Measurements from ENCODE around the gene TRIM24. TPM values are rescaled to one million over a fixed set of nuclear protein-coding genes. Genes with fewer than 3 reads are reported as not detected.
"Not testable (repeated sequence)": the region's sequence is repeated elsewhere in the genome, so short reads cannot be mapped to it uniquely, and the experiment has no call there.

Gene TRIM24
- total RNA-seq, 1 experiment from 2014 or later, result 9.8 TPM

- in situ Hi-C loops (cut with HindIII; ENCODE audit: low sequenced_read_pairs), result no loop called here
- DNase-seq (ENCODE audit: low spot score), result no peak
These were observed 59.2 kb downstream of the TRIM24 start for GRCh38 chr7:138519061-138519798.

GRCh38 chr7:138520742-138521141 is 60.7 kb downstream of the TRIM24 start:
- in situ Hi-C loops (cut with HindIII; ENCODE audit: low sequenced_read_pairs), result no loop called here

DNA sequence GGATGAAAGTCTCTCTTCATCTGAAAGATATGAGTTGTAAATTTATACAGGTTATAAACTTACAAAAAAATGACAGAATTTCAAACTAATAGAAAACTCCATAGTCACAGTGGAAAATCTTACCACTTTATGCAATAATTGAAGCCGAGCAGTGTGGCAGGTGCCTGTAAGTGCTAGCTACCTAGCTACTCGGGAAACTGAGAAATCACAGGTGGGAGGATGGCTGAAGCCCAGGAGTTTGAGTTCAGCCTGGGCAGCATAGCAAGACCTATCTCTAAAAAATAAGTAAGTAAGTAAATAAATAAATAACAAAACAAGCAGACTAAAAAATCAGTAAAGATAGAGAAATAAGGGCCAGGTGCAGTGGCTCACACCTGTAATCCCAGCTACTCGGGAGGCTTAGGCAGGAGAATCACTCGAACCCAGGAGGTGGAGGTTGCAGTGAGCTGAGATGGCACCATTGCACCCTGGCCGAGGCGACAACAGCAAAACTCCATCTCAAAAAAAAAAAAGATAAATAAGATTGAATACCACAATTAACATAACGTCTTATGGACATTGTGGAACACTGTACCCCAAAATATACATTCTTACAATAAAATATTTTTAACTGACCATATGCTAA is 61.9 kb downstream of the TRIM24 start:
- DNase-seq (ENCODE audit: low spot score), result no peak
- in situ Hi-C loops (cut with HindIII; ENCODE audit: low sequenced_read_pairs), result no loop called here

More at GRCh38 chr7:138520742-138521141, 60.7 kb downstream of the TRIM24 start:
- no peak for DNase-seq (ENCODE audit: low spot score)

DNA sequence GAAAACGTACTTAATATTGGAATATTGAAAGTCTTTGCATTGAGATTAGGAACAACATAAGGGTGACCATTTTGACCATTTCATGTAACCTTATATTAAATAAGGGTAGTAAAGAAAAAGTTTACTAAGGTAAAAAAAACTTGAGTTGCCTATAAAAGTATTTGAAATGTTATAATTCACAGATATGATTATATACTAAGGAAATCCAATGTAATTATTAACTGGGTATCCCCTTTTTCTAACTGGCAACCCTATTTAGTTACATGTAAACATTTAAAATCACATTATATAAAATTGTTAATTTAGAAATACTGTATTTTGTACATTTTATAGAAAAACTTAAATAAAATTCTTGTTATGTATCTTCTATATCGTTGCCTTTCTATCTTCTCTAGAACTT is 64.2 kb downstream of the TRIM24 start:
- in situ Hi-C loops (cut with HindIII; ENCODE audit: low sequenced_read_pairs), result no loop called here

DNA sequence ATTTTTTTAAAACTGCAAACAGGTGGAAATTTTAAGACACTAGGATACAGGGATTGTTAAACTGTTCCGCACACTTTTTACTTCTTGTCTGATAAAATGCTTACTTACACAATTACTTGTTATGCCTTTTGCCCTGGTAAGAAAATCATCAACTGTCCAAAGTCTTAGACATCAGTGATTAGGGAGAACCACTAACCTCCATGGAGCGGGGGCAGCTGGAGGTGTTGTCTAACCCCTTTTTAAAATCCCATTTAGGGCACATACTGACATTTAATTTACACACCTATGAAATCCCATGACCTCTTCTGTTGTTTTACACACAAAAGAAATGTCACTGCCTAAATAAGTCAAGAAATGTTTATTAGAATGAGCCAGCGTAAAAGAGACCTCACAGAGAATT is 65.7 kb downstream of the TRIM24 start:
- in situ Hi-C loops (cut with HindIII; ENCODE audit: low sequenced_read_pairs), result no loop called here
- DNase-seq (ENCODE audit: low spot score), result no peak

More for the DNA sequence above, 64.2 kb downstream of the TRIM24 start:
- DNase-seq (ENCODE audit: low spot score), result no peak

GRCh38 chr7:138527746-138528223 is 67.7 kb downstream of the TRIM24 start:
- no peak for DNase-seq (ENCODE audit: low spot score)
- in situ Hi-C loops (cut with HindIII; ENCODE audit: low sequenced_read_pairs), result no loop called here

- DNase-seq (ENCODE audit: low spot score); in situ Hi-C loops (cut with HindIII; ENCODE audit: low sequenced_read_pairs): not testable (repeated sequence)
These were observed 76.8 kb downstream of the TRIM24 start for GRCh38 chr7:138536833-138537232.

DNA sequence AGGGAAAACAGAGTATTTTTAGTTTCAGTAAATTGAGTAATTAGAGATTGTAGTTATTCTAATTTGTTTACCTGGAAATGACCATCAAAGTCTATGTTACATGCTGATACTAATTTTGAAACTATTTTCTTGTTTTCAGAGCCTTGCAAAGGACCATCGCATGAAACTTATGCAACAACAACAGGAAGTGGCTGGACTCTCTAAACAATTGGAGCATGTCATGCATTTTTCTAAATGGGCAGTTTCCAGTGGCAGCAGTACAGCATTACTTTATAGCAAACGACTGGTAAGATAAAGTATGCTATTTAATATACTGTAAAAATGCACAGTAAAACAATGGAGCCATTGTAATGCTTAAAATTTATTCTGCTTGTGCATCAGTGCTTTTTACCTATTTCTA is 78.5 kb downstream of the TRIM24 start:
- no peak for DNase-seq (ENCODE audit: low spot score)
- in situ Hi-C loops (cut with HindIII; ENCODE audit: low sequenced_read_pairs), result no loop called here

- in situ Hi-C loops (cut with HindIII; ENCODE audit: low sequenced_read_pairs), result no loop called here
- DNase-seq (ENCODE audit: low spot score), result no peak
These were observed 79.1 kb downstream of the TRIM24 start for GRCh38 chr7:138538997-138539644.

DNA sequence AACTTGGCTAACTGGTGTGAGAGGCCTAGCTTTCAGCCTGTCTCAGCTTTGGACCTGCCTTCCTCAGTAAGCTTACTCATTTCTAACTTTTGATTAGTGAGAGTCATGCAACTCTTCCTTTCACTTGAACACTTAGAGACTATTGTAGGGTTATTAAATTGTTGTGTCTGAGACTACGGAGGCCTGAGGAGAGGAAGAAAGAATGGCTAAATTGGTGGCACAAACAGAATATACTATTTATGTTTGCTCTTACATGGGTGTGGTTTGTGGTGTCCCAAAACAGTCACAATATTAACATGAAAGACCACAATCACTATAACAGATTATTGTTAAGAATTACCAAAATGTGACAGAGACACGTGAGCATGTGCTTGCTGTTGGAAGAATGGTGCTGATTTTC is 82.1 kb downstream of the TRIM24 start:
- DNase-seq (ENCODE audit: low spot score), result no peak
- in situ Hi-C loops (cut with HindIII; ENCODE audit: low sequenced_read_pairs), result no loop called here

DNA sequence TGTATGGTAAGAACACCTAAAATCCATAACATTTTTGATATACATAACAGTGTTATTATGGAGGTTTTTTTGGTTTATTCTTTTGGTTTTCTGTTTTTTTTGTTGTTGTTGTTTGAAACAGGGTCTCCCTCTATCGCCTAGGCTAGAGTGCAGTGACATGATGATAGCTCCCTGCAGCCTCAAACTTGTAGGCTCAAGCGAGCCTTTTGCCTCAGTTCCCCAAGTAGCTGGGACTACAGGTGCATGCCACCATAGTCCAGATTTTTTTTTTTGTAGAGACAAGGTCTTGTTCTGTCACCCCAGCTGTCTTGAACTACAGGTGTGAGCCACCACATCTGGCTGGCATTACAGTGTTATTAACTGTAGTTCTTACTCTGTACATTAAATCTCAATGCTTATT is 83.7 kb downstream of the TRIM24 start:
- in situ Hi-C loops (cut with HindIII; ENCODE audit: low sequenced_read_pairs), result no loop called here

DNA sequence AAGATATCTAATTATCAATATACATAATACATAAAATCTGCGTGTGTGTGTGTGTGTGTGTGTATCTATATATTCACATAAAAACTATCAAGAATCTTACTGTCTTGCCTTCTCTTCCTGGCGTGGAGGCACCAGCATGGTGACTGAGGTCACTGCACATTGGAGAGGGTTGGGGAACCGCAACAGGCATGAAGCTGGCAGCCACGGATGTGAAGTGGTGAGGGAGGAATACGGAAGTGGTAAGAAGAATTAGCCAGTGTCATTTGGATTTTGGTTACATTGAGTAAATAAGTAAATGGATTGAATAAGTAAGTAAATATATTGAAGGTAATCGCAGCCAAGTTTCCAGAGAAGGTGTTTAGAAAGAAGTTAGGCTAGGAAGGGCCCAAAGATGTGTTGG is 85.1 kb downstream of the TRIM24 start:
- DNase-seq (ENCODE audit: low spot score), result no peak
- in situ Hi-C loops (cut with HindIII; ENCODE audit: low sequenced_read_pairs), result no loop called here

More for the DNA sequence above, 83.7 kb downstream of the TRIM24 start:
- no peak for DNase-seq (ENCODE audit: low spot score)

GRCh38 chr7:138546064-138546619 is 86.1 kb downstream of the TRIM24 start:
- DNase-seq (ENCODE audit: low spot score), result no peak
- in situ Hi-C loops (cut with HindIII; ENCODE audit: low sequenced_read_pairs), result no loop called here

- in situ Hi-C loops (cut with HindIII; ENCODE audit: low sequenced_read_pairs), result no loop called here
- no peak for DNase-seq (ENCODE audit: low spot score)
These were observed 86.8 kb downstream of the TRIM24 start for GRCh38 chr7:138546829-138547228.

DNA sequence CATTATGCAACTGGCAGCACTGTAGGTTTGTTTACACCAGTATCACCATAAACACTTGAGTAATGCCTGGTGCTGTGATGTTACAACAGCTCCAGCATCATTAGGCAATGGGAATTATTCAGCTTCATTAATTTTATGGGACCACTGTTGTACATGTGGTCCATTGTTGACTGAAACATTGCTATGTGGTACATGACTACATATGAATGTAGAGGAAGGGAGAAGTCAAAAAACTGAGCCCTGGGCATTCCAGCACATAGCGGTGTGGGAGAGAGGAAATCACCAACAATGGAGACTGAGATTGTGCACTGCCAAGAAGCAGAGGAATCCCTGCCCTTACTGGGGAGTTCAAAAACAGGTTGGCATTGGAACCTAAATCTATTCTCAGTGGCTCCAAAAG is 89.0 kb downstream of the TRIM24 start:
- DNase-seq (ENCODE audit: low spot score), result no peak
- in situ Hi-C loops (cut with HindIII; ENCODE audit: low sequenced_read_pairs), result no loop called here

DNA sequence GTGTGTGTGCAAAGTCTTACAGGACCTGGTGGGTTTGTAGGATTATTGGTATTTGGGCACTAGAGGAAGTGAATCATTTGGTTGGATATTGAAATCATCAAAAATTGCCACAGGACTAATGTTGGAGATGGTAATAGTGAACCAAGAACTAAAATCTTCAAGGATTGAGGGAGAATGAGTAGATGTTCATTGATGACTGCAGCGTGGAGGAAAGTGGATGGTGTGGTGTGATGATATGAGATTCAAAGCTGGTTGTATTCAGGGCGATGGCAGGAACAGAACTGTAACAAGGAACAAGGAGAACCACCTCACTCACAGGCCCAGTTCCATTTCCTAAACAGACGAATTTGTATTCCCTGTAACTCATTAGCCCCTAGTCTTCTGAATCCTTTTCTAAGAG is 90.3 kb downstream of the TRIM24 start:
- no peak for DNase-seq (ENCODE audit: low spot score)
- in situ Hi-C loops (cut with HindIII; ENCODE audit: low sequenced_read_pairs), result no loop called here

GRCh38 chr7:138551102-138551501 is 91.0 kb downstream of the TRIM24 start:
- in situ Hi-C loops (cut with HindIII; ENCODE audit: low sequenced_read_pairs), result no loop called here
- DNase-seq (ENCODE audit: low spot score), result no peak

DNA sequence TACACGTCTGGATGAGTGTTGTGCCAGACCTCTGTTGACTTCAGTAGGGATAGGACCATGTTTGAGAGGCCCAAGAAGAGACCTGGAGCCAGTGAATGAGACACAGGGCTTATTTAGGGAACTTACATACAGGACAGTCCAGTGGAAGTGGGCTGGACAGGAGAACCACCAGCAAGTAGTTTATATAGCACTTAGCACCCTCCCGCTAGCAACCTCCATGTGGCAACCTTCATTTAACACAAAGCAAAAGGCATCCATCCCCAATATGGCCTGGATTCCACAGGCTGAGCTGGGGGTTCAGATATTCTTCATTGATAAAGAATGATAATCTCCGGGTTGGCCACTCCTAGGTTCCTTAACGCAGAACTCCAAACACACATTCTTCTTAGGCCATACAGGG is 93.7 kb downstream of the TRIM24 start:
- DNase-seq (ENCODE audit: low spot score), result no peak
- in situ Hi-C loops (cut with HindIII; ENCODE audit: low sequenced_read_pairs), result no loop called here

DNA sequence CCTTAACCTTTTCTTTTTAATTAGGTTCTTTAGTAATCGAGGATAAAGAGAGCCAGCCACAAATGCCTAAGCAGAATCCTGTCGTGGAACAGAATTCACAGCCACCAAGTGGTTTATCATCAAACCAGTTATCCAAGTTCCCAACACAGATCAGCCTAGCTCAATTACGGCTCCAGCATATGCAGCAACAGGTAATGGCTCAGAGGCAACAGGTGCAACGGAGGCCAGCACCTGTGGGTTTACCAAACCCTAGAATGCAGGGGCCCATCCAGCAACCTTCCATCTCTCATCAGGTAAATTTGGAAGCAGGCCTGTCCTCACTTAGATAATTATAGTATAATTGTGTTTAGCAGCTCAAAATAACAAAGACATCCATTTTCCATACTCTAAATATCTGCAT is 94.6 kb downstream of the TRIM24 start:
- in situ Hi-C loops (cut with HindIII; ENCODE audit: low sequenced_read_pairs), result no loop called here
- no peak for DNase-seq (ENCODE audit: low spot score)

DNA sequence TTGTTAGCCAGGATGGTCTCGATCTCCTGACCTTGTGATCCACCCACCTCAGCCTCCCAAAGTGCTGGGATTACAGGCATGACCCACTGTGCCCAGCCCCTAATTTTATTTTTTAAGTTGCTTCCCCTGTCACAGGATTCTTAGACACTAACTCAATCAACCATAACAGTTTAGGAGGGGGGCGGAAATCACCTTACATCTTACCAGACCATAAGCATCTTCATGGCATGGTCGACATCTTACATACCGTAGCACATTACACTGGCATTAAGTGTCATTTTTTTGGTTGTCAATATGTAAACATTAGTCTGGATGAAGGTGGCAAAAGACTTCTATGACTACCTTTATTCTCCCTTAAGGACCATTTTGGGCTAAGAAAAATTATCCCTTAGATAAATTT is 95.6 kb downstream of the TRIM24 start:
- in situ Hi-C loops (cut with HindIII; ENCODE audit: low sequenced_read_pairs), result no loop called here
- DNase-seq (ENCODE audit: low spot score), result no peak
